Measurements from ENCODE around the gene SH3PXD2B. TPM values are rescaled to one million over a fixed set of nuclear protein-coding genes. Genes with fewer than 3 reads are reported as not detected.

SH3PXD2B gene
- total RNA-seq, 1 experiment from 2014 or later: 12.9 TPM

DNA sequence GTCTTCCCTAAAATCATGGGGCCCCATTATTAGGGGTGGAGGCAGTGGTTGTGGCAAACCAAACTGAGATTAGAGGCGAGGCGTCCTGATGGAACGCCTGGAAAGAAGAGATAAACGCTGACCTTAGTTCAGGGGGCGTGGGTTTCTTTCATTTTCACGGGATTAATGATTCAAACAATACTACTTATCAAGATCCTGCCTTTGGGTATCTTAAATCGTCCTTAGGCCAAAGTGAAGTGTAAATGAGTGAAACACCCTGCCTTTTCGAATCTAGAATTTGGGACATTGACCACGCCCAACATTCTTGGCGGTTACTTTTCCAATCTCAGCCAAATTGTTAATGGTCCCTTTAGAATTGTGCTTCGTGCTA lies 169.7 kb downstream of the SH3PXD2B start:
- peak overlapping the region; percentile 84 for H3K4me3 ChIP-seq (ENCODE audit: low read depth, low read length)
- ChIA-PET POLR2A (no interaction called here), CTCF (no interaction called here)
- peaks cover 5% of the 10 kb centered on the region; the same call in 1 of the 2 replicates for H3K4me1 ChIP-seq
- intact Hi-C loops (cut with micrococcal nuclease; ENCODE audit: unreplicated experiment): loop anchor here (5.0 kb wide), 1 partner anchor 88 kb away; no protein-coding TSS in a partner anchor
- H3K36me3 ChIP-seq (ENCODE audit: control insufficient read depth, insufficient read depth, low read length): no peaks in the 10 kb centered on the region; the same call in 1 of the 2 replicates
- Mint-ChIP-seq H3K4me3 (ENCODE audit: unreplicated experiment) (peak overlapping the region; percentile 86), H3K36me3 (ENCODE audit: insufficient read depth, unreplicated experiment) (peaks cover 5% of the 10 kb centered on the region), H3K27me3 (ENCODE audit: insufficient read depth, unreplicated experiment) (no peaks in the 10 kb centered on the region), H3K27ac (ENCODE audit: unreplicated experiment) (peak overlapping the region; percentile 85), H3K4me1 (ENCODE audit: low read depth, unreplicated experiment) (peaks cover 9% of the 10 kb centered on the region), H3K9me3 (ENCODE audit: unreplicated experiment) (no peaks in the 10 kb centered on the region)
- no peak for DNase-seq
- TSS peak; percentile 92 for BruUV-seq (replicated peaks)
- H3K27me3 ChIP-seq (replicated peaks; ENCODE audit: control insufficient read depth, insufficient read depth, low read length): no peaks in the 10 kb centered on the region
- H3K9me3 ChIP-seq: no peaks in the 10 kb centered on the region
- TF ChIP-seq, protein P1, sequence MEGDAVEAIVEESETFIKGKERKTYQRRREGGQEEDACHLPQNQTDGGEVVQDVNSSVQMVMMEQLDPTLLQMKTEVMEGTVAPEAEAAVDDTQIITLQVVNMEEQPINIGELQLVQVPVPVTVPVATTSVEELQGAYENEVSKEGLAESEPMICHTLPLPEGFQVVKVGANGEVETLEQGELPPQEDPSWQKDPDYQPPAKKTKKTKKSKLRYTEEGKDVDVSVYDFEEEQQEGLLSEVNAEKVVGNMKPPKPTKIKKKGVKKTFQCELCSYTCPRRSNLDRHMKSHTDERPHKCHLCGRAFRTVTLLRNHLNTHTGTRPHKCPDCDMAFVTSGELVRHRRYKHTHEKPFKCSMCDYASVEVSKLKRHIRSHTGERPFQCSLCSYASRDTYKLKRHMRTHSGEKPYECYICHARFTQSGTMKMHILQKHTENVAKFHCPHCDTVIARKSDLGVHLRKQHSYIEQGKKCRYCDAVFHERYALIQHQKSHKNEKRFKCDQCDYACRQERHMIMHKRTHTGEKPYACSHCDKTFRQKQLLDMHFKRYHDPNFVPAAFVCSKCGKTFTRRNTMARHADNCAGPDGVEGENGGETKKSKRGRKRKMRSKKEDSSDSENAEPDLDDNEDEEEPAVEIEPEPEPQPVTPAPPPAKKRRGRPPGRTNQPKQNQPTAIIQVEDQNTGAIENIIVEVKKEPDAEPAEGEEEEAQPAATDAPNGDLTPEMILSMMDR (IDR thresholded peaks at IDR 0.05; ENCODE audit: insufficient read depth in 1 of 2, low read depth in 1 of 2, low read length in 1 of 2, severe bottlenecking in 1 of 2, unreplicated experiment in 1 of 2): no peak

- peak overlapping the region; percentile 85 for H3K27ac Mint-ChIP-seq (ENCODE audit: unreplicated experiment)
- ChIA-PET POLR2A (no interaction called here), CTCF (interaction anchor here (1.4 kb wide), 1 partner anchor 48 kb away, joined by 4 read pairs; no protein-coding TSS in a partner anchor)
Measured at GRCh38 chr5:172283862-172284610, 170.3 kb downstream of the SH3PXD2B start.

More at GRCh38 chr5:172283862-172284610, 170.3 kb downstream of the SH3PXD2B start:
- Histone ChIP-seq H3K4me3 (ENCODE audit: low read depth, low read length) (peak overlapping the region; percentile 84), H3K4me1 (peaks cover 5% of the 10 kb centered on the region; the same call in 1 of the 2 replicates), H3K27me3 (replicated peaks; ENCODE audit: control insufficient read depth, insufficient read depth, low read length) (no peaks in the 10 kb centered on the region), H3K9me3 (no peaks in the 10 kb centered on the region), H3K36me3 (ENCODE audit: control insufficient read depth, insufficient read depth, low read length) (no peaks in the 10 kb centered on the region; the same call in 1 of the 2 replicates)
- Mint-ChIP-seq H3K4me3 (ENCODE audit: unreplicated experiment) (peak overlapping the region; percentile 86), H3K9me3 (ENCODE audit: unreplicated experiment) (no peaks in the 10 kb centered on the region), H3K27me3 (ENCODE audit: insufficient read depth, unreplicated experiment) (no peaks in the 10 kb centered on the region), H3K36me3 (ENCODE audit: insufficient read depth, unreplicated experiment) (peaks cover 10% of the 10 kb centered on the region), H3K4me1 (ENCODE audit: low read depth, unreplicated experiment) (peaks cover 9% of the 10 kb centered on the region)
- intact Hi-C loops (cut with micrococcal nuclease; ENCODE audit: unreplicated experiment): loop anchor here (1.0 to 5.0 kb wide), 3 partner anchors 49 to 96 kb away; partner anchors contain the start of gene STK10
- BruUV-seq (replicated peaks): no TSS peak
- TF ChIP-seq, protein P1 (IDR thresholded peaks at IDR 0.05; ENCODE audit: insufficient read depth in 1 of 2, low read depth in 1 of 2, low read length in 1 of 2, severe bottlenecking in 1 of 2, unreplicated experiment in 1 of 2): no peak
- peak; percentile 80 to 92 for DNase-seq
